B cell (primary cell): ENCODE data around the gene RGS6.

Source experiments
- CTCF ChIP-seq: fragments of 200-600 bp; IDR thresholded peaks from one replicate; pipeline ENCODE4 v1.8.0; 2022; ENCODE audit warnings: antibody characterized with exemption, mild to moderate bottlenecking
- EZH2 ChIP-seq: IDR thresholded peaks from 2 replicates; pipeline ENCODE4 v1.6.1; 2012; ENCODE audit warnings: borderline replicate concordance, low read depth, mild to moderate bottlenecking, moderate library complexity, low read length; ENCODE audit not compliant: insufficient read depth, poor library complexity, severe bottlenecking

- TF ChIP-seq CTCF = no peak
- no peak for TF ChIP-seq EZH2
These were observed 167.3 kb downstream of the RGS6 start for GRCh38 chr14:72099566-72099965.
